NB4 (cell line): Measurements from ENCODE around the gene LANCL2.

Experiments used
- MAX ChIP-seq: IDR thresholded peaks from 2 replicates; pipeline ENCODE4 v1.6.1; 2011; ENCODE audit warnings: low read depth, low read length
- POLR2A ChIP-seq: IDR thresholded peaks from 2 replicates; pipeline ENCODE4 v1.6.1; 2011; ENCODE audit warnings: mild to moderate bottlenecking; ENCODE audit not compliant: insufficient read length; ENCODE audit errors: extremely low read depth
- TF ChIP-seq, protein P1 (sequence below): IDR thresholded peaks from one replicate; pipeline ENCODE4 v1.5.1; 2012; ENCODE audit warnings: low read depth, low read length

DNA sequence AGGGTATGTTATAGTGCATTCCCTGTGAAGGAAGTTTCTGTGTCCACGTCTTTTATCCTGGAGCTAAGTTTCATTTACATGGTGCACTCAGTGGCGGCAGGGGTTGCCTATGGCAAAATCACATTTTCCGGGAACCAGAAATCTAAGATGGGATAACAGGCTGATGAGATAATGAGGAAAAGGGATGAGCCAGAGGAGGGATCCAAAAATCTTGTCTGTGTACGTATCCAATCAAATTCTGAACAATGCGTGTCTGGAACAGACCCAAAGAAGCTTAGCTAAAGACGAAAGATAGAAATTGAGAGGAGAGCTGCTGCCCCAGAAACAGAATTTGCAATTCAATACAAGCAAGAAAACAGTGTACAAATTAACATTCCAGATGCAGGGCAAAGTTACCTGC, 16.1 kb downstream of the LANCL2 start:
- TF ChIP-seq, protein P1, sequence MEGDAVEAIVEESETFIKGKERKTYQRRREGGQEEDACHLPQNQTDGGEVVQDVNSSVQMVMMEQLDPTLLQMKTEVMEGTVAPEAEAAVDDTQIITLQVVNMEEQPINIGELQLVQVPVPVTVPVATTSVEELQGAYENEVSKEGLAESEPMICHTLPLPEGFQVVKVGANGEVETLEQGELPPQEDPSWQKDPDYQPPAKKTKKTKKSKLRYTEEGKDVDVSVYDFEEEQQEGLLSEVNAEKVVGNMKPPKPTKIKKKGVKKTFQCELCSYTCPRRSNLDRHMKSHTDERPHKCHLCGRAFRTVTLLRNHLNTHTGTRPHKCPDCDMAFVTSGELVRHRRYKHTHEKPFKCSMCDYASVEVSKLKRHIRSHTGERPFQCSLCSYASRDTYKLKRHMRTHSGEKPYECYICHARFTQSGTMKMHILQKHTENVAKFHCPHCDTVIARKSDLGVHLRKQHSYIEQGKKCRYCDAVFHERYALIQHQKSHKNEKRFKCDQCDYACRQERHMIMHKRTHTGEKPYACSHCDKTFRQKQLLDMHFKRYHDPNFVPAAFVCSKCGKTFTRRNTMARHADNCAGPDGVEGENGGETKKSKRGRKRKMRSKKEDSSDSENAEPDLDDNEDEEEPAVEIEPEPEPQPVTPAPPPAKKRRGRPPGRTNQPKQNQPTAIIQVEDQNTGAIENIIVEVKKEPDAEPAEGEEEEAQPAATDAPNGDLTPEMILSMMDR, result no peak
- TF ChIP-seq POLR2A (no peak), MAX (no peak)
